Panc1 (cell line): ENCODE results near the gene NAGA. TPM values are rescaled to one million over a fixed set of nuclear protein-coding genes. Genes with fewer than 3 reads are reported as not detected.

ENCODE experiments used
- ATAC-seq: fragments of 200-7000 bp; cut with Tn5 transposase; 2 replicates; pipeline ENCODE4 v1.9.1; 2020; ENCODE audit warnings: mild to moderate bottlenecking, moderate library complexity
- BruUV-seq: library from RNA; stranded (reverse); fragments of 400-500 nt; replicated peaks from 2 replicates; lab custom pipeline; 2021; lab: Mats Ljungman, UMichigan
- CTCF ChIA-PET: fragments of 300-600 bp; sonication (Branson Sonifier 250); formaldehyde crosslinking; loops from one replicate; lab custom pipeline; 2022; ENCODE audit warnings: antibody characterized with exemption; lab: Charles Lee
- POLR2A ChIA-PET: fragments of 300-600 bp; sonication (Branson Sonifier 250); formaldehyde crosslinking; loops from one replicate; lab custom pipeline; 2022; ENCODE audit warnings: antibody characterized with exemption; lab: Charles Lee
- DNase-seq: peaks from one replicate; pipeline ENCODE4 v3.0.0-alpha.2; 2010; ENCODE audit warnings: low read depth, low spot score
- H3K27ac ChIP-seq: 2 replicates; pipeline ENCODE4 v1.5.1; 2011; ENCODE audit warnings: mild to moderate bottlenecking, low read length, inconsistent platforms
- H3K27me3 ChIP-seq: fragments of 200-500 bp; sonication (Bioruptor generic); 2 replicates; pipeline ENCODE4 v1.6.0; 2014; ENCODE audit warnings: low read length, inconsistent platforms; ENCODE audit not compliant: control insufficient read depth, insufficient read depth
- H3K36me3 ChIP-seq: fragments of 200-500 bp; sonication (Bioruptor generic); 2 replicates; pipeline ENCODE4 v1.5.1; 2014; ENCODE audit warnings: inconsistent platforms, mild to moderate bottlenecking, low read length, moderate library complexity; ENCODE audit not compliant: control insufficient read depth, insufficient read depth
- H3K4me1 ChIP-seq: 2 replicates; pipeline ENCODE4 v1.5.1; 2011; ENCODE audit warnings: inconsistent platforms, mild to moderate bottlenecking, low read length, moderate library complexity; ENCODE audit not compliant: control insufficient read depth, insufficient read depth
- H3K4me3 ChIP-seq, 2 experiments: 2 replicates each; pipeline ENCODE4 v1.5.1; 2011 to 2012; ENCODE audit warnings: low read depth in 2 of 2, low read length in 2 of 2, mild to moderate bottlenecking in 2 of 2, inconsistent platforms in 1 of 2, moderate library complexity in 1 of 2
- H3K9me3 ChIP-seq: fragments of 200-500 bp; sonication (Bioruptor generic); 2 replicates; pipeline ENCODE4 v1.5.1; 2014; ENCODE audit warnings: low read depth, mild to moderate bottlenecking, inconsistent platforms, low read length, moderate library complexity; ENCODE audit not compliant: control insufficient read depth, insufficient read depth
- CTCF ChIP-seq: fragments of 450-650 bp; IDR thresholded peaks from 2 replicates; pipeline ENCODE4 v1.5.1; 2017; ENCODE audit warnings: mild to moderate bottlenecking
- POLR2AphosphoS5 ChIP-seq: IDR thresholded peaks from 2 replicates; pipeline ENCODE4 v1.6.1; 2012; ENCODE audit warnings: mild to moderate bottlenecking, low read depth, low read length, moderate library complexity
- REST ChIP-seq, 2 experiments: IDR thresholded peaks; 2 replicates each; pipeline ENCODE4 v1.6.1; 2011 to 2012; ENCODE audit warnings: low read depth in 2 of 2, control low read depth in 1 of 2, low read length in 1 of 2, mild to moderate bottlenecking in 1 of 2, moderate library complexity in 1 of 2; ENCODE audit not compliant: insufficient read depth in 1 of 2
- SIN3A ChIP-seq: IDR thresholded peaks from 2 replicates; pipeline ENCODE4 v1.6.1; 2012; ENCODE audit warnings: low read depth, mild to moderate bottlenecking, low read length, moderate library complexity, borderline replicate concordance; ENCODE audit not compliant: insufficient read depth
- TCF7L2 ChIP-seq: IDR thresholded peaks from 2 replicates; pipeline ENCODE4 v1.6.1; 2011; ENCODE audit warnings: mild to moderate bottlenecking, low read depth, low read length, inconsistent platforms
- in situ Hi-C: cut with HindIII; loops from 2 replicates; pipeline ENCODE4 v1.10.0; 2016; ENCODE audit warnings: low sequenced_read_pairs, low pct_unique_long_range_greater_than_20kb
- intact Hi-C: fragments of 100-400 bp; cut with micrococcal nuclease; formaldehyde crosslinking; loops from one replicate; pipeline ENCODE4 v1.10.0; 2022; ENCODE audit not compliant: unreplicated experiment
- total RNA-seq: library from RNA; stranded (reverse); gene quantifications from one replicate; pipeline ENCODE4 v1.2.1, GENCODE V29; 2021; ENCODE audit not compliant: unreplicated experiment

Gene NAGA
- total RNA-seq, 1 experiment from 2014 or later = 24.2 TPM

GRCh38 chr22:42013385-42013784 is 57.2 kb downstream of the NAGA start:
- DNase-seq = no peak
- TF ChIP-seq SIN3A = no peak
- TF ChIP-seq REST (IDR thresholded peaks at IDR 0.05; ENCODE audit: insufficient read depth in 1 of 2, low read depth in 2 of 2, low read length in 1 of 2) = no peak
- TF ChIP-seq TCF7L2 = no peak
- no peaks in the 10 kb centered on the region for H3K4me1 ChIP-seq
- ChIA-PET CTCF (no interaction called here), POLR2A (no interaction called here)
- BruUV-seq = no TSS peak
- in situ Hi-C loops (no loop called here), intact Hi-C loops (no loop called here)
- no peak overlapping the region for H3K4me3 ChIP-seq
- ATAC-seq = no peak
- H3K36me3 ChIP-seq = no peaks in the 10 kb centered on the region
- H3K27ac ChIP-seq = no peak overlapping the region
- H3K9me3 ChIP-seq = peaks cover 3% of the 10 kb centered on the region; the same call in 1 of the 2 replicates
- H3K27me3 ChIP-seq = no peaks in the 10 kb centered on the region

GRCh38 chr22:42010778-42011177 is 59.8 kb downstream of the NAGA start:
- Histone ChIP-seq H3K4me1 (no peaks in the 10 kb centered on the region), H3K27ac (no peak overlapping the region), H3K4me3 (no peak overlapping the region), H3K36me3 (no peaks in the 10 kb centered on the region), H3K27me3 (no peaks in the 10 kb centered on the region), H3K9me3 (peaks cover 3% of the 10 kb centered on the region; the same call in 1 of the 2 replicates)
- CTCF ChIA-PET = no interaction called here
- ATAC-seq (no peak), DNase-seq (no peak)
- in situ Hi-C loops = no loop called here
- no peak for TF ChIP-seq POLR2AphosphoS5
- TF ChIP-seq CTCF = no peak
- no peak for TF ChIP-seq REST (IDR thresholded peaks at IDR 0.05; ENCODE audit: insufficient read depth in 1 of 2, low read depth in 2 of 2, low read length in 1 of 2)
- TF ChIP-seq SIN3A = no peak
- TF ChIP-seq TCF7L2 = no peak
- no TSS peak for BruUV-seq
- POLR2A ChIA-PET = no interaction called here
- intact Hi-C loops = no loop called here

Other genes starting within 250 kb of the NAGA start
- 73.0 TPM for gene SREBF2, start 237.7 kb downstream of the NAGA start, total RNA-seq
- gene SHISA8, start 155.7 kb downstream of the NAGA start, total RNA-seq = 0.62 TPM
- gene TNFRSF13C, start 144.0 kb downstream of the NAGA start, total RNA-seq = 1.0 TPM
- 39.8 TPM for gene CENPM, start 123.7 kb downstream of the NAGA start, total RNA-seq
- gene SEPTIN3, start 101.4 kb downstream of the NAGA start, total RNA-seq = 3.9 TPM
- gene WBP2NL, start 72.0 kb downstream of the NAGA start, total RNA-seq = 0.44 TPM
- gene PHETA2, start 3.4 kb upstream of the NAGA start, total RNA-seq = 1.3 TPM
- gene SMDT1, start 8.9 kb upstream of the NAGA start, total RNA-seq = 44.6 TPM
- 92.2 TPM for gene NDUFA6, start 20.0 kb upstream of the NAGA start, total RNA-seq
- 2.7 TPM for gene CYP2D6, start 60.0 kb upstream of the NAGA start, total RNA-seq
- 79.8 TPM for gene TCF20, start 199.8 kb upstream of the NAGA start, total RNA-seq